HT1080 (cell line): ENCODE measurements around the gene ELMO1. TPM values are rescaled to one million over a fixed set of nuclear protein-coding genes. Genes with fewer than 3 reads are reported as not detected.

ENCODE experiments used
- DNase-seq: peaks from one replicate; pipeline ENCODE4 v3.0.0-alpha.2; 2015; ENCODE audit warnings: low read depth
- total RNA-seq: library from RNA; depleted of rRNA; stranded (reverse); fragments of >200 nt; shearing (Covaris generic); gene quantifications from 2 replicates; pipeline ENCODE4 v1.2.3, GENCODE V29; 2014

ELMO1 gene
- total RNA-seq, 1 experiment from 2014 or later: 12.3 TPM

DNA sequence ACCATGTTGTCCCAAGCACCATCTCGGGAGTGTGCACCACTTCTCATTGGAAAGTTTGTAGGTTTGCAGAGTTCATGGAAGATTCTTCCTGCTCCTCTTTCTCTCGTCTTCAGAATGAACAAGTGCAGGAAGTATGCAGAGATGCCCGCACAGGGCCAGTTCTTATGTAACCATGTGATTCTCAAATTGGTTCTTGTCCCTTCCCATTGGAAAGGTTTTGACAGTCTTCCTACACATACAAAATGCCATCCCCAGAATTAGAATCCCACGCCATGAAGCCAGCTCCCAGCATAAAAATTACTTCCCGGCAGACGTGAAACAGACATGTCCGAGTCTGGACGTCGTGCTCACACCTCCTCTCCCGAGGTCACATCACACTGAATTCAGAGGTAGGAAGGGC is 251.6 kb downstream of the ELMO1 start:
- DNase-seq: no peak

DNA sequence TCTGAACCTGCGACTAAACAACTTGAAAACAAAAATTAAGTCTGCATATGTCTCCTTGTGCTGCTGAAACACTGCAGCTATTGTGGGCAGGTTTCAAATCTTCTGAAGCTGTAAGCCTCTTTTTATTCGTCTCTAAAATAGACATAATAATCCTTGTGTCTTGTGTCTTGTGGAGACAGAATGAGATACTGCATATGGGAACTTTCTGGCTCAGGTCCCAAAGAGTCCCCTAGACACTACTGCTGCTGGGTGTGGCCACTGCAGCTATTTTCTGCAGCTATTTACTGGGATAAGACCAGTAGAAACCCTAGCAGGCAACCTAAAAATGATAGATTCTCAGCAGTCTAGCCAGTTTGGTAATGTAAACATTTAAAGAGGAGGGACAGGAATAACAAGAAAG is 252.0 kb downstream of the ELMO1 start:
- DNase-seq: no peak

DNA sequence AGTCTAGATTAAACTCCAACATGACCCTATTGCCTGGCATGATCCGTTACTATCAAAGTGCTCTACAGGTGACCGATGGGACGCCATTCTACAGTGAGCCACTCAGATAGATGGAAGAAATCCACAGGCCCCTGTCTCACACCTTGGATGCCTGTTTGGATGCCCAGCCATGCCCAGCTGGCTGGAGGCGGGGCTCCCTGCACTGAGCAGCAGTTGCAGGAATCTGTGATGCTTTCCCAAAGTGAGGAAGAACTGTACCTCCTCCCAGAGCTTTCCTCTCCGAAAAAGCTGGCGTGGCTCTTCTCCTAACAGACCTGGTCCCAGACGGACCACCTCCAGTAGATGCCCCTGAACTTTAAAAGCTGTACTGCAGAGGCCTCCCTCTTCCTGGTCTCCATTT is 253.3 kb downstream of the ELMO1 start:
- DNase-seq: no peak

DNA sequence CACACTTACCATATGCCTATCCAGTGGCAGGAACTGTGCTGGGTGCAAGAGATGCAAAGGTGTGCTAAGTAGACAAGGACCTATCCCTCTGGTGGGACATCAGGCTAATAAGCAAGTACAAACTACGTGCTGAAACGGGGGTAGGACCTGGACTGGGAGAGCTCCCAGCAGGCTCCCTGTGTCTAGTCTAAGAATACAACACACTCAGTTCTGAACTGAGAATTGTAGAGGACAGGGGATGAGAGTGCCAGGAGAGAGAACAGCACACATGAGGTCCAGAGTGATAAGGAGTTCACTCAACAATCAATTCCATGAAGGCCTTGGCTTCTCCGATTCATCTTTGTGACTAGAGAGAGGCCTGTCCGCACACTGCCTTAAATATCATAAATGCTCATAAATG is 253.7 kb downstream of the ELMO1 start:
- DNase-seq: no peak

DNA sequence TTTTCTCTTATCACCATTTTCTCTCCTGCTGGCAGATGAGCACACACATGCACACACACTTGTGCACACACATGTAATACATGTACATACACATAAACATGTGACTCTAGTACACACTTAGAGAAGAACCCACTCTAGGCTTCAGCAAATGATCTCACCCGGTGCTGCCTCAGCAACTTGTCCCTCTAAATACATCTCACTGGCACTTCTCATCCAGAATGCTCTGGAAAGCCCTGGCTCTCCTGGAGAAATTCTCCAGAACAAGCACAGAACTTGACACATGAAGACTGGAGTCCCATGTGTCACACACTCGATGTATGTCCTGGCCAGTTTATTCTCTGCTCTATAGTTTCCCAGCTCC is 254.9 kb downstream of the ELMO1 start:
- DNase-seq: no peak

DNA sequence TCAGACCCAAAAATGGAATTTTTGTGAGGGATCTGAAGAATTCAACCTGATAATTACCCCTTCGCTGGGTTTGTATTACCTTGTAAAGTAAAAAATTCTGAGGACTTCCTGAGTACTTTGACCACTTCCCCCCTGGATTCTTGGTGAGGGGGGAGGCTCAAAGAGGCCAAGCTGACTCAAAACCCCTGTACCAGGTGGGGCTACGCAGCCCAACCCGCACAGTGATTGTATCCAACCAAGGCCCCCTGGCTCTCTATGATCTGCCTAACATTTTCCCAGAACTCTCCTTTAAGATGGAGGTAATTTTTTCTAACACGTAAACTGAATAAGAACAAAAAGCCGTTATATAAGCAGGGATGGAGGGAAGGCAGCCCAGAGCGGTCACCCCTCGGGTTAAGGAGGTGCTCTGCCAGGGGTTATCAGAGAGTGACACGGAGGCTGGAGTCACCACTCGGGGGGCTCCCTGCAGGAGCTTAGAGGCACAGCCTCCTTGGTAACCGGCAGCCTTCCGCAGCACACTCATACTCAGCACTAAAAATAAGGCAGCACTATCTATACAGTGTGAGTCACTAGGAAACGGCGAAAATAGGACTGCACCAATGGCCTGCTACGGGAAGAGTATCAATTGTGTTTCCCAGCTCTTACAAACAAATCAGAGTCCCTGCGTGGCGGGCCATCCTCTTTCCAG is 255.4 kb downstream of the ELMO1 start:
- peak; percentile 83 for DNase-seq

DNA sequence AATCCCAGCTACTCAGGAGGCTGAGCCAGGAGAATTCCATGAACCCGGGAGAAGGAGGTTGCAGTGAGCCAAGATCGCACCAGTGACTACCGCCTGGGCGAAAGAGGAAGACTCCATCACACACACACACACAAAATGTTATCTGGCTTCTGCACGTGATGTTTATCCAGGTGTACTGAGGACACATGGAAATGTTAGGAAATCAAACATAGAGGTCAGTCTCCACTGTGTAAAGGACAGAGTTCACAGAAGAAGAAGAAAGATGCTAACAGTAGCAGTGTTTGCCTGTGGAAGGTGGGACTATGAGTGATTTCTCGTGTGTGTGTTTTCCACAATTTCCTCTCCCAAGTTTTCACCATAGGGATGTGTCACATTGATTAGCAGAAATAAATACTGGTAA is 256.9 kb downstream of the ELMO1 start:
- DNase-seq: no peak

DNA sequence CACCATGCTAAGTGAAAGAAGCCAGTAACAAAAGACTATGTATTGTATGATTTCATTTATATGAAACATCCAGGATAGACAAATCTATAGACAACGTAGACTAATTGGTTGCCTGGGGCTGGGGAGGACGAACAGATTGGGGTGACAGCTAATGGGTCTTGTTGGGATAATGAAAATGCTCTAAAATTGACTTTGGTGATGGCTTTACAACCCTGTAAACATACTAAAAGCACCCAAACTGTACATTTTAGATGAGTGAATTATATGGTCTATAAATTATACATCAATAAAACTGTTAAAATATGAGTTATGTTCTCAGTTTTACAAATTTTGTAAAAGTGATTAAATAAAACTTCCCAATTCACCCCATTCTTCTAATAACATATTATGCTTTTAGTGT is 261.5 kb downstream of the ELMO1 start:
- no peak for DNase-seq

DNA sequence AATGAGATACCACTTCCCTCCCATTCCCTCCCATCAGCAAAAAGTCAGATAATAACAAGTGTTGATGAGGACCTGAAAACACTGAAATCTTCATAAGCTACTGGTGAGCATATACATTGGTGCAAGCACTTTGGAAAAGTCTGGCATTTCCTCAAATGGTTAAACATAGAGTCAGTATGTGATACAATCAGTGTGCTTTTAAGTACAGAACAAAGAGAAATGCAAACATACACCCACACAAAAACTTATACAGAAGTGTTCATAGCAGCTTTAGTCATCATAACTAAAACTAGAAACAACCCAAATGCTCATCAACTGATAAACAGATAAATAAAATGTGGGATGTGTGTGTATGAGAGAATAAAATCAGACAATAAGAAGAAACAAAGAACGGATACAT is 261.9 kb downstream of the ELMO1 start:
- DNase-seq: no peak

DNA sequence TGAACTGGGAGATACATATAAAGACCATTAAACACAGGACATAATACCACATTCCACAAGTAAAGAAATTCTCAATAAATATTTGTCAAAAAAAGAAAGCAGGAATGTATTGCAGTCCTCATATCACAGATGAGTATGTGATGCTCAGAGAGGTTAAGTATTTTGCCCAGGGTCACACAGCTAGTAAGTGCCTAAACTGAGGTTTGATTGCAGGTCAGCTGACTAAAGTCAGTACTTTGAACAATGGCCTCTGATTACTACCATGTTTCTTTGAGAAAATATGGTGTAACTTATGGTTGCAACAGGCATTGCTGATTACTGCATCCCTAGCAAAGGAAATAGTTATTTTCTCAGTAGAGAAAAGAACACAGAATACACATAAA is 267.1 kb downstream of the ELMO1 start:
- DNase-seq: no peak

DNA sequence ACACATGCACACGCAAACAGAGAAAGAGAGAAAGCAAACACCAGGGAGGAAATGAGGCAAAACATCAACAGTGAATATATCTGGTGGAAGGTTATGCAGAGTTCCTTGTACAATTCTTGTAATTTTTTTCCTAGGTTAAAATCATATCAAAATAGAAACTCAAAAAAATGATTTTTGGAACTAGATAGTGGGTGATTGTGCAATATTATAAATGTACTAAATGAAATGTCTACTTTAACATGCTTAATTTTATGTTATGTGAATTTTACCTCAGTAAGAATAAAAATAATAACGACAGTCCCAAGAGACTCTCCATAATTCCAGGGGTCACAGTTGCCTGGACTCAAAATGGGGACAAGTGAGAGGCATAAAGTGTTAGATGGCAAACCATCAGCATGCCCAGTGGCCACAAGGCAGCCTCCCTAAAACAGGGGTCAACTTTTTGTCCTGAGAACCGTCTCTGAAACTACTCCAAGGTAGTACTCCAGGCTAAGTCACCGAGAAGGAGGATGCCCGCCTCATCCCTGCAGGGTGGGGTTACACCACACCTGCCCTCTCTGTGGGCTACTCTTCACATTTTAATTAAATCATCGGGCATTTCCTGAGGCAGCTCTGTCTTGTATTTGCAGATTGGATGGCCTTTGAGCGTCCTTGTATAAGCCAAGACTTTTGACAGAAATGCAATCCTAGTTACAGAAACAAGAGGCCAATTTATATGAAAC is 267.7 kb downstream of the ELMO1 start:
- DNase-seq: no peak

DNA sequence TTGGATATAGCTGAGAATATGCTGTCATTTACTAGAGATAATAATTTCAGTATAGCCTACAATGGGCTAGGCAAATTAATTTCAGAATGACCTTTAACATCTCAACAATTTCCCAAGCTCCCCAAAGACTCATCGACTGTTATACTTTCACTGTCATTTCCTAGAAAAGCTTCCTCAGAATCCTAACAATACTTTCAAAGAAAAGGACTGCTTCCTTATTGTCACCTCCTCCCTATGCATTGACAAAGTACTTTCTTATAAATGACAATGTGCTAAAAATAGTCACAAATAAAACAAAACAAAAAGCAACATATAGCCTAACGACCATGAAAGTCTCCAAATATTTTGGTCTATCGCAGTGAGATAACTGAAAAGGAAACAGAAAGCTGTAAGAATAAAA is 272.6 kb downstream of the ELMO1 start:
- DNase-seq: no peak

DNA sequence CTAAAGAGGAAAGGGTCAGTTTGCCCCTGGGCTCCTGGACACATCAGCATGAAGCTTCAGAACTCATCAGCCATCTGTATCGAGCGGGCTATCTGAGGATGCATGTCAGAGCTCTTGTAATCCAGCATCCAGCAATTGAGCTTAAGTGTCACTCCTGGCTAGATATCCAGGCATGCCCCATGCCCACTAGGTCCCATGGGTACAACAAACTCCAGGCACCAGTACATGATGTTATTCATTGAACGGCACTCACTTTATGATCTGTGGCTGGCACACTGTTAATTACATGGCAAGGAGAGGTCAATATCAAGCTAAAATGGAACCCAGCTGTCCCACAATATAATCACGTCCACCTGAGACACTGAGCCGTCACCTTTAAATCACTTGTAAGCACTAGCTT is 274.2 kb downstream of the ELMO1 start:
- no peak for DNase-seq

DNA sequence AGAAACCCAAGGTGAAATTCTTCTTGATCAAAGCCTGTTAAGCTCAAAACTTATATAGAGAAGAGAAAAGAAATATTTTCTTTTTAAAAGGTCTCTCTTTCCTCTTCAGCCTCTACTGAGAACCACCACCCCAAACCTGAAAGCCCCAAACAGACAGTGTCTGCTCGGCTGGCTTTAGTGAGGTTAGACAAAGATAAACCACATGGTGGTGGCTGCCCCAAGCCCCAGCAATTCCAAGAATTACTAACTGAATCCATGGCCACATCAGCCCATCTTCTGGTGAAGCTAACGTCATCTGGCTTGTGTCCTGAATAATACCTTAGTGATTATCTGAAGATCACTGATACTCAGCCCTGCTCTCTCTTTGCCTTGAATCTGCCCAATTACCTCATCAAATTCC is 275.0 kb downstream of the ELMO1 start:
- no peak for DNase-seq

DNA sequence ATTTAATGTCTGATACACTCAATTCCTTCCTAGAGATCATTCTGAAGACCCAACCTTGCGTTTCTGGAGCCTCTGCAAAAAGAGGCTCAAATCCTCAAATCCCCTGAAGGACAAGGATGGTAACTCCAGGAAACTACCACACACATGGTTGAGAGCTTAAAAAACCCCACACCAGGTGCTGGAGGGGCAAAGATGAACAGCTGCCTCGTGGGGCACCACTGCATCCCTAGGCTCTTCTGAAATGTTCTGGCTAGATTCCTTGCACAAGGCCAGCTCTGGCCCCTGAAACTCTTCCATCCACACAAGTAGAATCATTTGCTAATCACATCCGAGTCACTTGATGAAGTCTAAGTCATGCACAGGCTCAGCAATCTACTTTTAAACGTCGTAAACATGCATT is 286.6 kb downstream of the ELMO1 start:
- no peak for DNase-seq

DNA sequence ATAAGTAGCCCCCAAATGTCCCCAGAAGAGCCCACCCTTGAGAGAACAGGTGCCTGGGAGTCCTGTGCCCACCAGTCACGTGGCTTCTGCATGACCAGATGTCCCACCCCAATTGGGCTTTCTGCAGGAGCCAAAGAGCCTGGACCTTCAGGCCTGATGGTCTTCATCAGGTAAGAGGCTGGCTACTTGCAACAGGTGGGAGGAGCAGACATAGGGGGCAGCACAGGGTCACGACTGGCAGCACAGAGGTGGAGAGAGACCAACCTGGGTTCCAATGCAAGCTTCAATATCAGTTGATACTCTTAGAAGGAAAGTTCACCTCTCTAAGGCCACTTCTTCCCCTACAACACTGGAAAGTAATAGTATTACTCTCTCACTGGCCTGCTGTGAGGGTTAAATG is 288.0 kb downstream of the ELMO1 start:
- no peak for DNase-seq

DNA sequence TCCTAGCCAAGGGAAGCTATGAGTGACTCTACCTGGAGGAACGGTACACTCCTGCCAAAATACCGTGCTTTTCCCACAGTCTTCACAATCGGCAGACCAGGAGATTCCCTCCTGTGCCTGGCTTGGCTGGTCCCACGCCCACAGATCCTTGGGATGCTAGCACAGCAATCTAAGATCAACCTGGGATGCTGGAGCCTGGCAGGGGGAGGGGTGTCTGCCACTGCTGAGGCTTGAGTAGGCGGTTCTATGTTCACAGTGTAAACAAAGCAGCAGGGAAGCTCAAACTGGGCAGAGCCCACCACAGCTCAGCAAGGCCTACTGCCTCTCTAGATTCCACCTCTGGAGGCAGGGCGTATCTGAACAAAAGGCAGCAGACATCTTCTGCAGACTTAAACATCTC is 295.3 kb downstream of the ELMO1 start:
- no peak for DNase-seq

DNA sequence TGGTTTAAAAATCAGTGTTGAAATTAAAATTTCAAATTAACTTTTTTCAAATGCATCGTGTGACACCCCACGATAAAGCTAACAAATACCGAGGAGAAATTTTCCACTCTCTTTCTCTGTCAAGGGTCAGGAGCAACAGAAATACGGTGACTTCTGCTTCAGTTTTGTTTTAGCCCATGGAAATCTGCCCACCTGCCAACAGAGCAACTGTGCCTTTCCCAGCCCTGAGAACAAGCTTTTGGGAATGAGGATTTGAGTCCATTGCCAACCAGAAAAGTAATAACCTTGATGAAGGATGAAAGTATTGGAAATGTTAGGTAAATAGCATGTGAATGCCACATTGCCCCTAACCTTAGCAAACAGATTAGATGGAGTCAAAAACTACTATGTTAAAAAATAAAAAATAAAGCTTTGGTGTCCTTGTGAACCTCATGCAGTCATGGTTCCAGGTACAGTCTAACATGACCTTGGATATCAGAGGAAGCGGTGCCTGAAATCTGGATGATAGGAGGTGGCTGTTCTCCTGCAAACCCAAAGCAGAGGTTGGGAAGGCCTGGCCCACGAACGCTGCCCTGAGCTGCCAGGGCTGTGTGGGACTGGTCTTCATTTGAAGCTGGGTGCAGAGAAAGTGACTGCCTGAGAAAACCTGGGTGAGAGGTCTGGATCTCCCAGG is 296.8 kb downstream of the ELMO1 start:
- DNase-seq: no peak

DNA sequence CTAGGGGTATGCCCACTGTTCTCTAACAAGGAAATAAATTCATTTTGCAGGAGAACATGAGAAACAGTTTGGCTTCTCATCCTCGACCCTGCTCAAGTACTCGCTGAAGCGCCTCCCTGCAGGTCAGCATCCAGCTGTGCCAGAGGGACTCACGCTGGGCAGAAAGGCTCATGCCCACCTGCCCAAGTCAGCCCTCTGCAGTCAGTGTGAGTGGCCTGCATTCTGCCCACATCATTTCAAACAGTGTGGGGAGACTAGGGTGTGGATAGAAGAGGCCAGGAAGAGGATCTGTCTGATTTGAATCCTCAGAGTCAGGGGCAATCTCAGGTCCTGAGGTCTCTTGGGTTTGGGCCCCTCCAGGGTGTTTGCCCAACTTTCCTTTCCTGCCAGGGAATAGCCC is 297.8 kb downstream of the ELMO1 start:
- no peak for DNase-seq

DNA sequence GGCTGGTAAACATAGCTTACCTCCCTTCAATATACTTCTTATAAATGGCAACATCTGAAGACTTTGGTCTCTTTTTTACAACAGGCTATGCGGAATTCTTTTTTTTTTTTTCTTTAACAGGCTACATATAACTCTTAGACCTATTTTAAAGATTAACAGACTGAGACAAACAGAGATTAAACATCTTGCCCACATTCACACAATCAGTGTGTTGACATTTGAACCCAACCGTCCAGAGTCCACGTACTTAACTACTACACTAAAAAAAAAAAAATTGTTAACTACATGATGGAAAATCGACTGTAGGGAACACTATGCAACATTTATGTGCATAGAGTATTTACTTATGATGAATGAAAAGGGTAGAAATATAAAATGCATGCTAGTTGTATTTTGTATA is 298.5 kb downstream of the ELMO1 start:
- no peak for DNase-seq

DNA sequence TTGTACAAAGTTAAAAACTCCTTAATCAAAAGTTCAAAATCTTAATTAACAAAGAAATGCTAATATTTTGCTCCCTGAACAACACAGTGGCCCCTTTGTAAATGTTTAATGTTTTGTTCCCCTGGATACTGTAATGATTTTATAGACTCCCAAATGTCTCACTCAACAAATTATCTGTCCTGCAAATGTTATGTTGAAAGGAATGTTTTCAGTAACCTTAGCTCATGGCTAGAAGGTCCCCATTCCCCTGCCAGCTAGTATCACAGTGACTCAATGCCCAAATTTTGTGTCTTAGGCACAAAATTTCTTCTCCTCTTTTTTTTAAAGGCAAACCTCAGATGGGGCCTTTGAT is 298.9 kb downstream of the ELMO1 start:
- DNase-seq: no peak

DNA sequence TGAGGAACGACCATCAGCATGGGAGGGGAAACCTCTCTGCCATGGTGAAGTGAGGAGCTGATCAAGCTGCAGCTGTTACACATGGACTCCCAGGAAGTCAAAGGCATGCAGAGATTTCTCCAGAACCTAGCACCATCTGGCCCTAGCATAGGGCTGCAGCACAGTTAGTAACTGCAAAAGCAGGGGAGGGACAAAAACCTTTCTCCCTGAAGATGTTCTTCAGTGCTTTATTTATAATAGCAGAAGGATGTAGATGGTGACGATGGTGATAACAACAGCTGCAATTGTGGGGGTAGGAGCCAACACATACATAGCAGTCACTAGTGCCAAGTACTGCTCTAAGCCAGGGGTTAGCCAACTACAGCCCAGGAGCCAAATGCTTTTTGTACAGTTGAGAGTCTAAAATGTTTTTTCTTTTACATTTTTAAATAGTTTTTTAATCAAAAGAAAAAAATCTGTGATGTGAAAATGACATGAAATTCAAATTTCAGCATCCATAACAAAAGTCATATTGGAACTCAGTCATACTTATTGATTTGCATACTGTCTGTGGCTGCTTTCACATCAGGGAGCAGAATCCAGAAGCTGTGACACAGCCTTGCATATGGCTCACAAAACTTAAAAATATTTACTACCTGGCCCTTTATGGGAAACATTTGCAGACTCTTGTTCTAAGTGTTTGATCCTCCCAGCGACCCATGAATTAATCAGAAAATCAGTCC is 299.5 kb downstream of the ELMO1 start:
- no peak for DNase-seq
